GM12892 (cell line): ENCODE measurements around the gene PHC2.

Source experiments
- DNase-seq: peaks from one replicate; pipeline ENCODE4 v3.0.0; 2011; ENCODE audit not compliant: insufficient read length
- FAIRE-seq: peaks from 2 replicates; lab custom pipeline; 2011; peaks lifted over from hg19 to GRCh38; lab: Jason Lieb, UNC
- POLR2A ChIP-seq: IDR thresholded peaks from 2 replicates; pipeline ENCODE4 v1.6.1; 2011; ENCODE audit warnings: low read depth, low read length, control low read depth
- POLR2AphosphoS5 ChIP-seq: IDR thresholded peaks from 2 replicates; pipeline ENCODE4 v1.6.1; 2011; ENCODE audit warnings: low read depth, low read length, control low read depth
- TAF1 ChIP-seq: IDR thresholded peaks from 2 replicates; pipeline ENCODE4 v1.6.1; 2011; ENCODE audit warnings: low read depth, mild to moderate bottlenecking, control low read depth, low read length, borderline replicate concordance

The PHC2 gene

DNA sequence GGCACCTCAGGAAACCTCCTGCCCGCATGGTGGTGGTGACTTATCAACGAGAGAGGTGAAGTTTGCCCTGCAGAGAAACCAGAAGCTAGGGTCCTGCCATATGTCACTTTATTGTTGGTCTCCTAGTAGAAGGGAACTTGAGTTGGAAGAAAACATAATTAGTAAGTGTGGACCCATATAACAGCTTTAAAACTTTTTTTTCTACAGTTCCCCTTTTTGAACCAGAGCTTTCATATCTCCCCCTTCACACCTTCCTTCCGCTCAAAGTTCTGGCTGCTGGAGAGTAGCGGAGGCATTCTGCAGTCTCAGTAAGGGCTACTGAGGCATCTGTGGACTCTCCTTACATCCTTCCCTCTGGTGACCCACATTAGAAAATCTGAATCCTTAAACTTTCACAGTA is 48.9 kb downstream of the PHC2 start:
- no peak for DNase-seq
- no peak for FAIRE-seq

DNA sequence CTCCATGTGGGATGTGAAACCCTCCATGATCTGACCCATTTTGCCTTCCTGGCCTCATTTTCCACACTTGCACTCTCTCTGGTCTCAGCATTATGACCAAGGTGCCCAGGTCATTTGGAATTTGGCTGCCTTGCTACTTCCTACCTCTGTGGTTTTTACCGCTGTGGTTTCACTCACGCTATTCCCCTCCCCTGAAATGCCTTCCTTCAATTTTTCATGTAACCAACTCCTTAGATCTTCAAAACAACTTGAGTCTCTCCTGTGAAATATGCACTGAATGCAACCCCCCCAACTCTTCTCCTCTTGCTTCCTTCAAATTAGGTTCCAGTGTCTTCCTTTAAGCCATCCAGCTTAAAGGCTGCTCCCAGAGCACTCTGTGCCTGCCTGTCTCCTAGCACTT is 50.1 kb downstream of the PHC2 start:
- DNase-seq = no peak
- TF ChIP-seq TAF1 (no peak), POLR2AphosphoS5 (no peak), POLR2A (no peak)
- no peak for FAIRE-seq

More for the DNA sequence above, 48.9 kb downstream of the PHC2 start:
- TF ChIP-seq TAF1 = no peak

DNA sequence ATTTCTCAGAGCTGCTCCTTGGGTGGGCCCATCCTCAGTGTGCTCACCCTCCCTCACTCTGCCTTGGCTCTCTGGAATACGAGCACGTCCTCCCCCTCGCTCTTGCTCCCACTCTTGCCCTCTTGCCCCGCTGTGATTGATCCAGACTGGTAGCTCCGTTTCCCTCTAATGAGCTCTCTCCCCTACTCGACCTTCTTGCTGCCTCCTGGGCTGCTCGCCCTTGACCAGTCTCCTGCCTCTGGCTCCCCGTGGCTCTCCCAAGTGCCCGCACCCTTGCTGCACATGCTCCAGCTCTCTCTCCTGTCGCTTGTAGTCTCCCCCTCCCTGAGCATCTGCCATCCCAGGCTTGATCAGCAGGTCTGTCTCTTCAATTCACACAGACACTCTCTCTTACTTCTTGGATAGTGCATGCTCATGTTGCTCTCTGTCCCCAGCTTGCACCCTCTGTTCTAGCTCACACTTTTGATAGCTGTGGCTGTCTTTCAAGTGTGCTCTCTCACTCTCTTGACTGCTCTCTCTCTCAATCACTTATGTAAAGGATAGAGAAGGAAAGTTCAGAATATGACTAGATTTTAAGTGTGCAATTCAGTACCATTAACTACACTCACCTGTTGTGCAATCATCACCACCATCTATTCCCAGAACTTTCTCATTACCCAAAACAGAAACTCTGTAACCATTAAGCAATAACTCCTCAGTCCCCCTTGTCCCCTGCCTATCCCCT is 51.1 kb downstream of the PHC2 start:
- TF ChIP-seq POLR2A = no peak
- TF ChIP-seq TAF1 = no peak
- FAIRE-seq (peak; percentile 14), DNase-seq (no peak)

DNA sequence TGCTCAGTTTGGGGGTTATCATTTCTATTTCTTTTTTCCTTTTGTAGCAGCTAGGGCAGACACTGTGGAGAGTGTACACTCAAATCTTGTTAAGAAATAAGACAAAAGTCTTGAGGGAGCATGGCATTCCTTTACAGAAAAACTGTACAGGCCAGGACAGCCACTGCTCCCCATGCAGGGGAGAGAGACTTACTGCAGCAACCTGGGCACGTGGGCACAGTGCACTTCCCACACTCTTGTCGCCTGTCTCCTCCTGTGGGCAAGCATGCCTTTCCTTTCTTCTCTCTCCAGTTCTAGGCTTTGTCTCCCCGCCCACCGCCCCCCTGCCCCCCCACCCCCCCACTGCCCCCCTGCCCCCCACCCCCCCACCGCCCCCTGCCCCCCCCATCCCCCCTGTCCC is 51.9 kb downstream of the PHC2 start:
- no peak for TF ChIP-seq POLR2AphosphoS5
- no peak for TF ChIP-seq TAF1
- TF ChIP-seq POLR2A = no peak
- DNase-seq (no peak), FAIRE-seq (no peak)

DNA sequence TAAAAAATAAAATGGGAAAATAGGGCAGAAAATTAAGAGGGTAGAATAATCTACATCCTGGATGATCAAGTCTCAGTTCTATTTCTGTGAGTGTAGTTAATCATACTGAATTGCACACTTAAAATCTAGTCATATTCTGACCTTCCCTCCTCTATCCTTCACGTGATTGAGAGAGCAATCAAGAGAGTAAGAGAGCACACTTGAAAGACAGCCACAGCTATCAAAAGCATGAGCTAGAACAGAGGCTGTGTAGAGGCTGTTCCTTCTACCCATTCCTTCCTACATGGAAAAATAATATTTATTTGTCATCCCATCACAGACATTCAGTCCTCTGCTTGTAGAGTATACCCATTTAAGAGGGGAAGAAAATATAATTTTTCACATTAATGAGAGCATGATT is 52.4 kb downstream of the PHC2 start:
- no peak for TF ChIP-seq TAF1
- DNase-seq = no peak
- no peak for FAIRE-seq

DNA sequence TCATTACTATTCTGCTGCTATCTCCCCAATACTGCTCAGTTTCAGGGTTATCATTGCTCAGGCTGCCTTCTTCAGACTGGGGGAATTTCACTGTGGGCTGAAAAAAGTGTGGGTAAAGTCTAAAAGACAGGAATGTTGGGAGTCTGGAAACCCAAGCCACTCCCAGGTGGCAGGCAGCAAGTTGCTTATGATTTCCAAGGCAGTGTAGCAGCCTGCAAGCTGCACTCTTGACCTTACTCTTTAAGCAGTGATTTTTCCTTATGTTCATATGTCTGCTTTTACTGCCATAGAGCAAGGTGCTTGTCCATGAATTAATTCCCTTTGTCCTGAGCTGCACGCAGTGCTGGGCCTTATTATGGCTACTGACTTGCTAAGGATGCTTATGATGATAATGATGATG is 53.1 kb downstream of the PHC2 start:
- DNase-seq (no peak), FAIRE-seq (no peak)
- TF ChIP-seq TAF1 = no peak
- TF ChIP-seq POLR2A = no peak
- no peak for TF ChIP-seq POLR2AphosphoS5

DNA sequence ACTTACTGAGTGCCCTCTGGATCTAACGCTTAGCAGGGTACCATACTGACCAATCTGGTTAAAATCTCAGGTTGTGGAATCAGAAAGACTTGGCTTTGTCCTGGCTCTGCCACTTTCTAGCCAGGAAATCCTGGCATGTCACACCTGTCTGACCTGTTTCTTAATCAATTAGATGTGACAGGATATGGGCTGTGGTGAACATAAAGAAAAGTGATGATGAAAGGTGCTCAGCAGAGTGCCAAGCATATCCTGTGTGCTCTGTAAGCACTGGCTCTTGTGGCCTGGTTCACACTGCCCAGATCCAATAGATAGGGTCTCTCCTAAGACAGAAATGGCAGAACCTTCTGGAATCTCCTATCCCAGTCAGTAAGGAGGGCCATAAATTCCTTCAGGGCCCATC is 53.9 kb downstream of the PHC2 start:
- no peak for DNase-seq
- TF ChIP-seq POLR2AphosphoS5 = no peak
- no peak for TF ChIP-seq POLR2A
- TF ChIP-seq TAF1 = no peak
- no peak for FAIRE-seq

DNA sequence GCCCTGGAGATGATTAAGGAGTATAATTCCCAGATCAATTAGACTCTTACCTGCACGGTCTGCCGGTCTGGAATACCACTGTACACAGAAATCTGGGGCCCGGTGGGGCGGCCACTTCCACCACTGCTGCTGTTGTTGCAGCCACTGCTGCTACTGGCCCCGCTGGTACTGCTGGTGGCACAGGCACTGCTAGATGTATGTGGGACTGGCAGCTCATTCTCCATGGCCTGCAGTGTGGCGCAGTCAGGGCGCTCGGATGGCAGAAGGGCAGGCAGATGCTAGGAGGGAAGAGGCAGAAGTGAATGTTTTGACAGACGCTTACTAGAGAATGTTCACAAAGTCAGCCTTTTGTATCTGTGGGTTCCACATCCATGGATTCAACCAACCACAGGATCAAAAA is 55.6 kb downstream of the PHC2 start:
- TF ChIP-seq POLR2AphosphoS5 = no peak
- no peak for TF ChIP-seq TAF1
- no peak for TF ChIP-seq POLR2A
- no peak for FAIRE-seq
- DNase-seq = no peak

DNA sequence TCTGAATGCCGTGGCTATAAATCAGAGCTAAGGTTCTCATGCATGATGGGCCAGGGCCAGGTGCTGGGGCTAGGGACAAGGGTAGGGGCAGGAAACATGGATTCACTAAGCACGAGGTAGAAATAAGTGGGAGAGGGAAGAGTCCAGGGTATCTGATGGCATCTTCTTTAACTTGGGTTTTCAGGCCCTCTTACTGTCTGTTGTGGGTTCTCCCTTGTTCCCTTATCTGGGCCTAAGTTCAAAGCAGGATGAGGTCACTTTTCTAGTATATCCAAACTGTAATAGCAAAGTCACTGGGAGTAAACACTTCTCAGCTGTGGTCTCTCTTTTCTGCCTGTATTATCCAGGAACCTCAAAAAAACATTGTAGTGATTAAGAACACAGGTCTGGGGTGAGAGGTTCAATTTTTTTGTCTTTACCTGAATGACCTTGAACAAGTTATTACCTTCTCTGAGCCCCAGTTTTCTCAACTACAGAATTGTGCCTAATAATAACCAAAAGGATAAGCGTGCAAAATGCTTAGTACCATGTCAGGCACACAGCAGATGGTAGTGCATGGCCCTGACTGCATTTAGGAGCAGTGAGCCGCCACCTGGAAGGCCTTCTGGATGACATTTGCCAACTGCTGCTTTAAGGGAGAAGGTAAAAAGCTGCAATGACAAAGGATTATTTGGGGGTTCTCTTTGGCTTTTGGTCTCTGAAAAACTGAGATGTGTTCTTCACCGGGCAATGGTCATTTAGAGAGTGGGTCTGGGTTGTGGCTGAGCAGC is 56.4 kb downstream of the PHC2 start:
- FAIRE-seq (no peak), DNase-seq (no peak)

DNA sequence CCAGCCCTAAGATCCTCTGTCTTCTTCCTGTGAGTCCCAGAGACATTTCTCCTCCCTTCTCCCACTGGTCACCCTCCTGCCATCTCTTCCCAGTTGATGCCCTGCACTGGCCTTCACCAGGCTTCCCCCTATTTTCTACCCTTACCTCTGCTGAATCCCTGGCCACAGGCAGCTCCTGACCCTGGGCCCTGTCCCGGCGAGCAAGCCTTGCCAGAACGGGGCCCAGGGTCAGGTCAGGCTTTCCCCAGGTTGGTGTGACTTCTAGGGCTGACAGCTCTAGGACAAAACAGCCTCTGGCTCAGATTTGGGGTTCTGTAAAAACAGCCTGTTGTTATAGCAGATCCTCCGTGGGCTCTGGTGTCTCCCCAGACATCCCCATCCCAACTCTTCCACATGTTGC is 57.3 kb downstream of the PHC2 start:
- DNase-seq (no peak), FAIRE-seq (no peak)
- no peak for TF ChIP-seq POLR2A
- no peak for TF ChIP-seq TAF1
- no peak for TF ChIP-seq POLR2AphosphoS5

More for the DNA sequence above, 56.4 kb downstream of the PHC2 start:
- TF ChIP-seq POLR2AphosphoS5 (no peak), POLR2A (no peak), TAF1 (no peak)

DNA sequence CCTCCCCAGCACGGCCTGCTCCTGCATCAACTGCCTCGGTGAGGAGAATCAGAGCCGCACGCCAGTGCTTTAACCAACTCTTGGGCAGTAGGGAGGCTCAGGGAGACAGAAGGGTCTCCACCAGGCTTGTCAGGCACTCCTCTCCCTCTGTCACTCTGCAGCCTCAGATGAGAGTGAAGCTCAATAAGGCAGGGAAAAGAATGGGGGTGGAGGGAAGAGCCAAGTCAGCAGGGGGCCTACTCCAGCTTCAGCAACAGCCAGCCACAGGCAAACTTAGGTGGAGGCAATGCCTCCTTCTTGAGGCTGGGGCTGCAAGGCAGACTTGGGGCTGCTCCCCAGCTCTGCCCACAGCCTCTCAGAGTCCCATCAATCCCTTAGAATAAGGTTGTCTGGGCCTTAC is 58.2 kb downstream of the PHC2 start:
- FAIRE-seq (no peak), DNase-seq (no peak)
- TF ChIP-seq POLR2A = no peak
- no peak for TF ChIP-seq TAF1
- no peak for TF ChIP-seq POLR2AphosphoS5

DNA sequence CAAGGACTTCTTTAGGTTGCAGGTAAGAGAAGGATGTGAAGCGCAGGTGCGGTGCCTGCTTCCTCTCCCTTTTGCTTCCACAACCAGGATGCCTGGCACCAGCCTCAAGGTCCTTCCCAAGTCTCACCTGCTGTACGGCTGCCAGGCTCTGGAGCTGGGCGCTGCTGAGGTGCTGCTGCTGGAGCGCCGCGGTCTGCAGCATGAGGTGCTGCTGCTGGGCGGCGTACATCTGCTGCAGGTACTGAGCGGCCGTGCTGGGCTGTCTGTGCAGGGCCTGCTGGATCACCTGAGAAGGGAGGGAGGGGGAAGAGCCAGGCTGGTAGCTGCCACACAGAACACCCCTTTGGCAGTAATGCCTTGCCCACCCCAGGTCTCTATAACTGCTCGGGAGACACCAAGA is 58.7 kb downstream of the PHC2 start:
- FAIRE-seq (no peak), DNase-seq (no peak)
- TF ChIP-seq POLR2A (no peak), TAF1 (no peak), POLR2AphosphoS5 (no peak)
